ENCODE measurements around the gene INPP4A.

INPP4A gene

DNA sequence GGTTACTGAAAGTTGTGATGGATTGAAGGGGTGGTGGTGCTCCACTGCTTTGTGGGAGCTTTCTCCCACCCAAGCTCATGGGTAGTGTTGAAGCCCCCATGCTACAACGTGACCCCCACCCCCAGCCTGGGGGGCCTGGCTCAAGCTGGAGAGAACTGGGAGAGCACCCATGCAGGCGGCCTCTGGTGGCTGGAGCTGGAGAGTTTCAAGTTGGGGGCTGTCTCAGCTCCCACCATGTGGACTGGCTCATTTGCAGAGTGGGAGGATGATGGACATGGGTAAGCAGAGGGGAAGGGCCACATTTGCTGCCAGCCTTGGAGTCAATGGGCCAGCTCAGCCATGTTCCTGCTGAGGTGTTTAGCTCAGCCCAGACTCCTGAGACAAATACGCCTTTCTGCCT lies 62.8 kb downstream of the INPP4A start:
- H3K4me3 ChIP-seq (ENCODE audit: low read depth, low read length): no peak overlapping the region
- no peak for TF ChIP-seq CTCF (IDR thresholded peaks at IDR 0.05; ENCODE audit: borderline replicate concordance, insufficient read depth, low read depth, low read length)

- TF ChIP-seq CTCF (IDR thresholded peaks at IDR 0.05; ENCODE audit: borderline replicate concordance, insufficient read depth, low read depth, low read length): no peak
- no peak overlapping the region for H3K4me3 ChIP-seq (ENCODE audit: low read depth, low read length)
Observed at GRCh38 chr2:98507891-98508708, 63.4 kb downstream of the INPP4A start.

DNA sequence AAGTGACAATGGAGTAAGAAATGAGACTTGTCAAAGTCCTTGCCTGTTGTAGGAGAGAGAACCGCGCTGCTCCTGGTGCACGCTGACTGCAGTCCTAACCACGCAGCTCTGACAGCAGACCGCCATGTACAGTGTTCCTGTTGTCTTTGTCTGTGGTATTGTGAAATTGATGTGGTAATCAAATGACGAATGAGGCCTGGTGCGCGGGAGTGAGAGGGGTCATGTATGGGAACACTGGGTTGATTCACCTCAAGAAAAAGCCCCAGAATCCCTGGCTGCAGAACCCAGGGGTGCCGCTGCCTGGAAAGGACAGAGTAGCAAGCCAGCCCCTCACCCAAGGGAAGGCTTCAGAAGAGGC lies 64.0 kb downstream of the INPP4A start:
- H3K4me3 ChIP-seq (ENCODE audit: low read depth, low read length): no peak overlapping the region
- TF ChIP-seq CTCF (IDR thresholded peaks at IDR 0.05; ENCODE audit: borderline replicate concordance, insufficient read depth, low read depth, low read length): no peak

DNA sequence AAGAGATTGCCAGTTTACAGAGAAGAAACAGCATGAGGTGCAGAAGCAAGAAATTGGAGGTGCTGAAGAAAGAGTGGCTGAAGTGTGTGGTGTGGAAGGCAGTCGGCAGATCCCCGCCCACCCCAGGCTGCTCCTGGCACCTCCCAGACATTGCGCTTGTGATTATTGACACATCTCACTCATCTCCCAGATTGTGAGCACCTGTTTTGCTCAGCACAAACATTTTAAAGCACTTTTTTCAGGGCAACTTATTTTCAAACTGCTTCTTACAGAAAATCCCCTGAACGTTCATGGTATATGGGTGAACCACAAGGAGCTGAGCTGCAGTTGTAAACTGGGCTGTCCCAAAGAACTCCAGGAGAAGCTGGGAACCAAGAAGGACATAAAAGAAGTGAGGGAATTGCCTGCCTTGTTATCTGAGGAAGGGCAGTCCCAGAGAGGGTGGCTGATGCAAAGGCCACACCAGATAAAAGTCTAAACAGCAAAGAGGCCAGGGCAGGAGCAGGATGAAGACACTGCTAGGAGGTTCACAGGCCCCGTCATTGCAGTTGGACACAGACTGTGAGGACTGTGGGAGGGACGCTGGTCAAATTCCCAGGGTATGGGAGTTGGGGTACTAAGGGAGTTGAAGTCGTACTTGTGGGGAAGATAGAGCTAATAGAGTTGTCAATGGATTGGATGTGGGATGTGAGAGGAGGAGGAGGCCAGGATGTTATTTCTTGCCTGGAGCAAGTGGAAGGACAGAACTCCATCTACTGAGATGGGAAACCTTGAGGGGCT lies 65.1 kb downstream of the INPP4A start:
- no peak overlapping the region for H3K4me3 ChIP-seq (ENCODE audit: low read depth, low read length)
- TF ChIP-seq CTCF (IDR thresholded peaks at IDR 0.05; ENCODE audit: borderline replicate concordance, insufficient read depth, low read depth, low read length): no peak

DNA sequence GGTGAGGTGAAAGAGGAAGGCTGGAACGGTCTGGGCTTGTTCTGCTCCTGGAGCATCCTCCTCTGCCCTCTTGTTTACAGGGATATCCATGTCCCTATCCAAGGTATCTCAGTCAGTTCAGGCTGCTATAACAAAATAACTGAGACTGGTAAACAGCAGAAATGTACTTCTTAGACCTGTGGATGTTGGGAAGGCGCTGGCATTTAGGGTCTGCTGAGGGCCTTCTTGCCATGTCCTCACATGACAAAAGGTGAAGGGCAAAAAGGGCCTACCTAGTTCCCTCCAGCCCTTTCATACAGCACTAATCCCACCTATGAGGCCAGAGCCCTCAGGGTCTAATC lies 65.6 kb downstream of the INPP4A start:
- no peak for TF ChIP-seq CTCF (IDR thresholded peaks at IDR 0.05; ENCODE audit: borderline replicate concordance, insufficient read depth, low read depth, low read length)
- H3K4me3 ChIP-seq (ENCODE audit: low read depth, low read length): no peak overlapping the region

DNA sequence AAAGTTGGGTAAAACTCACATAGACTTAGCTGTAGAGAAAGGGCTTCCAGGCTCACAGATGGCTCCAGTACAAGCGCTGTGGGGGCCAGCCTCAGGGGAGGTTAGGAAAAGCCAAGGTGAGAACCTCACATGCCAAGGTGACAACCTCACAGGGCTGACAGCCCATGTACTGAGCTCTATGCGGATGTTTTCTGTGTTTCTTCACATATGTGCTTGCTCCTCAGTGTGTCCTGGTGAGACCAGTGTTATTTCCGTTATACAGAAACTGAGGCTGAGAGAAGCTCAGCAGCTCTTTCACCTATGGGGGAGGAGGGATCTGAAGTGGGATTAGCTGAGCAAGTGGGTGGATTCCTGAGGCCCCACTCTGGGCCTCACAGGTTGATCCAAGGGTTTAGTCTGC lies 67.3 kb downstream of the INPP4A start:
- TF ChIP-seq CTCF (IDR thresholded peaks at IDR 0.05; ENCODE audit: borderline replicate concordance, insufficient read depth, low read depth, low read length): no peak
- no peak overlapping the region for H3K4me3 ChIP-seq (ENCODE audit: low read depth, low read length)

DNA sequence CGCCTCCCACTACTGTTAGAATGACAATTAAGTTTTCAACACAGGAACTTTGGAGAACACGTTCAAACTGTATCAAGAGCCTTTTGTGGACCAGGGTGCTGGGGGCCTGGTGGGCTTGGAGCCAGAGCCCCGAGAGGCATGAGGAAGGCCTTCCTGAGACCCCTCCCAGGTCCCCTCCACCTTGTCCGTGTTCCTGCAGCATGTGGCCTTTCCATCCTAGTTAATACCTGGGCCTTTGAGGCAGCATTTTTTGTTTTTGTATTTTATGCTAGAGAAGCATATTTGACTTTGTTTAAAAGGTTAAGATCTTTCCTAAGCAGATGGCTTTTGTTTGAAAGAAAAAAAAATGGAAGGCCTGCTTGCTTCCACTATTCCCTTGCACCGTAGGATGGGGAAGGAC lies 68.0 kb downstream of the INPP4A start:
- no peak overlapping the region for H3K4me3 ChIP-seq (ENCODE audit: low read depth, low read length)
- no peak for TF ChIP-seq CTCF (IDR thresholded peaks at IDR 0.05; ENCODE audit: borderline replicate concordance, insufficient read depth, low read depth, low read length)

Measured in GM12875 (cell line).